Ishikawa (cell line): ENCODE results near the gene REG3A.

ENCODE experiments used
- CEBPB ChIP-seq: IDR thresholded peaks from 2 replicates; pipeline ENCODE4 v1.6.1; 2012
- EGR1 ChIP-seq: IDR thresholded peaks from 2 replicates; pipeline ENCODE4 v1.6.1; 2012
- TEAD4 ChIP-seq: IDR thresholded peaks from 2 replicates; pipeline ENCODE4 v1.6.1; 2012
- YY1 ChIP-seq: IDR thresholded peaks from 2 replicates; pipeline ENCODE4 v1.6.1; 2012; ENCODE audit warnings: low read depth

DNA sequence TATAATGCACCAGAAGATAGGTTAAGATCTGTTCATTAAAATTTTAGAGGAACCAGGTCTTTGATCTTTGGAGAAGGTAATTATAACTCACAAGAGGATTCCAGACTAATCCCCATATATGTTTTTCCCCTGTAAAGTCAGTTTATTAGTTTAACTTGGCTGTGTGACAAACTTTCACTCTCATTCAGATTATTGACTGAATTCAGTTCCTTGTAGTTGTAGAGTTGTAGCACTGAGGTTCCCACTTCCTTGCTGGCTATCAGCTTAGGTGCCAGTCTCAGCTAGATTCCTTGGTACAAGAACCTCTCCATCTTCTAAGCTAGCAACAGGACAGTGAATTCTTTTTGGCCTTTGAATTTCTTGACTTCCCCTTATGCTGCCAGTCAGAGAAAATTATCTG lies 20.1 kb downstream of the REG3A start:
- TF ChIP-seq YY1 (no peak), EGR1 (no peak), CEBPB (no peak), TEAD4 (no peak)
